ENCODE data around the gene NCAPD2.

- no peak for TF ChIP-seq MAZ (IDR thresholded peaks at IDR 0.05; ENCODE audit: borderline replicate concordance, low read depth, low read length)
- TF ChIP-seq, protein P1, sequence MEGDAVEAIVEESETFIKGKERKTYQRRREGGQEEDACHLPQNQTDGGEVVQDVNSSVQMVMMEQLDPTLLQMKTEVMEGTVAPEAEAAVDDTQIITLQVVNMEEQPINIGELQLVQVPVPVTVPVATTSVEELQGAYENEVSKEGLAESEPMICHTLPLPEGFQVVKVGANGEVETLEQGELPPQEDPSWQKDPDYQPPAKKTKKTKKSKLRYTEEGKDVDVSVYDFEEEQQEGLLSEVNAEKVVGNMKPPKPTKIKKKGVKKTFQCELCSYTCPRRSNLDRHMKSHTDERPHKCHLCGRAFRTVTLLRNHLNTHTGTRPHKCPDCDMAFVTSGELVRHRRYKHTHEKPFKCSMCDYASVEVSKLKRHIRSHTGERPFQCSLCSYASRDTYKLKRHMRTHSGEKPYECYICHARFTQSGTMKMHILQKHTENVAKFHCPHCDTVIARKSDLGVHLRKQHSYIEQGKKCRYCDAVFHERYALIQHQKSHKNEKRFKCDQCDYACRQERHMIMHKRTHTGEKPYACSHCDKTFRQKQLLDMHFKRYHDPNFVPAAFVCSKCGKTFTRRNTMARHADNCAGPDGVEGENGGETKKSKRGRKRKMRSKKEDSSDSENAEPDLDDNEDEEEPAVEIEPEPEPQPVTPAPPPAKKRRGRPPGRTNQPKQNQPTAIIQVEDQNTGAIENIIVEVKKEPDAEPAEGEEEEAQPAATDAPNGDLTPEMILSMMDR (conservative IDR thresholded peaks at IDR 0.05; ENCODE audit: low read depth, low read length) = no peak
- no peak for TF ChIP-seq POLR2A (IDR thresholded peaks at IDR 0.05; ENCODE audit: low read depth, low read length)
Observed at GRCh38 chr12:6527711-6528110, 33.8 kb downstream of the NCAPD2 start.
